NB4 (cell line): ENCODE measurements around the gene NRG4.

ENCODE experiments used
- CTCF ChIP-seq: IDR thresholded peaks from one replicate; pipeline ENCODE4 v1.5.1; 2012; ENCODE audit warnings: low read depth, low read length
- POLR2A ChIP-seq: IDR thresholded peaks from 2 replicates; pipeline ENCODE4 v1.6.1; 2011; ENCODE audit warnings: mild to moderate bottlenecking; ENCODE audit not compliant: insufficient read length; ENCODE audit errors: extremely low read depth
- TF ChIP-seq, protein P1 (sequence below): IDR thresholded peaks from 2 replicates; pipeline ENCODE4 v1.6.1; 2011; ENCODE audit warnings: low read depth, low read length

GRCh38 chr15:75921732-75922703 lies 90.2 kb downstream of the NRG4 start:
- TF ChIP-seq POLR2A (no peak), CTCF (peak; percentile 40)
- TF ChIP-seq, protein P1, sequence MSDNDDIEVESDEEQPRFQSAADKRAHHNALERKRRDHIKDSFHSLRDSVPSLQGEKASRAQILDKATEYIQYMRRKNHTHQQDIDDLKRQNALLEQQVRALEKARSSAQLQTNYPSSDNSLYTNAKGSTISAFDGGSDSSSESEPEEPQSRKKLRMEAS: peak; percentile 51
